ENCODE data around the gene EPHA4.

EPHA4 gene

DNA sequence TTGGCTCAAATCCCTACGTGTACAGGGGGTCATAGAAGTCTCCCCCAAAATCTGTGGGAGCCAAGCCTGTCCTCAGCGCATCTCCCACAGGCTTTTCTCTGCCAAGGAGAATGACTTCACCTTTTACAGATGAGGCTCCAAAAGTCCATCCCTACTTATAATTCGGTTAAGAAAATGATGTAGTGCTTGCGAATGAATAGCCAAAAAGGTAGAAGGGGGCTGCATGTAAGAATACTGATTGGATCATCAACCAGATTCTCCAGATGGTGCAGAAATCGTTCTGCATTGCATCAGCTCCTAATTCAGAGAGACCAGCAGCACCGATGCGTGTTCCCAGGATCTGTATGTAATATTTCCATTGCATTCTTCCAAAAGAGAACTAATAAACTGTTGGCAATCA, 91.9 kb downstream of the EPHA4 start:
- WGBS (ENCODE audit: insufficient coverage, insufficient read length): no CpG with 5 or more reads among the region's 7 CpGs
- no peaks in the 10 kb centered on the region for H3K9me3 ChIP-seq (ENCODE audit: control insufficient read depth, insufficient read depth, low read length)

DNA sequence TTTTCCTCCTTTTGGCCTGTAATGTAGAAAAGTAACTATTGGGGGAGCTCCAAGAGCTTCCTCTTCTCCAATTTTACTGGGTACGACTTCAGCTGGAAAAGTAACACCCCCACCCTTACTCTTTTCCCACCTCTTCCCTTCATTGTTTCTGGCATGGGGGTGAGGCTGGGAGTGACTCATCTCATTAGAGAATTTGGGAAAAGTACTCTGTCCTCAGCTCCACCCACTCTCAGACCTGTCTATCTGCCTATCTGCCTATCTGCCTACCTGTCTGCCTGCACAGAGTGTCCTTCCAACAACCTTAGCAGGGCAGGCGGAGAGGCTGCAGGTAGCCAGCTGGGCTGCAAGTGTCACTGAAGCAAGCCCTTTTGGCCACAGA, 93.6 kb downstream of the EPHA4 start:
- no peak for DNase-seq (ENCODE audit: low read depth, low spot score)
- Histone ChIP-seq H3K27ac (ENCODE audit: low read length) (no peak overlapping the region), H3K36me3 (ENCODE audit: control insufficient read depth, insufficient read depth, low read length) (no peaks in the 10 kb centered on the region), H3K4me1 (ENCODE audit: control insufficient read depth, insufficient read depth, low read length) (no peaks in the 10 kb centered on the region), H3K4me3 (ENCODE audit: low read length) (no peak overlapping the region), H3K27me3 (ENCODE audit: control insufficient read depth, insufficient read depth, low read length) (no peaks in the 10 kb centered on the region), H3K9me3 (ENCODE audit: control insufficient read depth, insufficient read depth, low read length) (no peaks in the 10 kb centered on the region)
- WGBS (ENCODE audit: insufficient coverage, insufficient read length): no CpG with 5 or more reads among the region's 2 CpGs

More for the DNA sequence above, 91.9 kb downstream of the EPHA4 start:
- no peak overlapping the region for H3K27ac ChIP-seq (ENCODE audit: low read length)
- no peak overlapping the region for H3K4me3 ChIP-seq (ENCODE audit: low read length)
- no peaks in the 10 kb centered on the region for H3K27me3 ChIP-seq (ENCODE audit: control insufficient read depth, insufficient read depth, low read length)
- H3K36me3 ChIP-seq (ENCODE audit: control insufficient read depth, insufficient read depth, low read length): no peaks in the 10 kb centered on the region
- DNase-seq (ENCODE audit: low read depth, low spot score): no peak
- no peaks in the 10 kb centered on the region for H3K4me1 ChIP-seq (ENCODE audit: control insufficient read depth, insufficient read depth, low read length)

DNA sequence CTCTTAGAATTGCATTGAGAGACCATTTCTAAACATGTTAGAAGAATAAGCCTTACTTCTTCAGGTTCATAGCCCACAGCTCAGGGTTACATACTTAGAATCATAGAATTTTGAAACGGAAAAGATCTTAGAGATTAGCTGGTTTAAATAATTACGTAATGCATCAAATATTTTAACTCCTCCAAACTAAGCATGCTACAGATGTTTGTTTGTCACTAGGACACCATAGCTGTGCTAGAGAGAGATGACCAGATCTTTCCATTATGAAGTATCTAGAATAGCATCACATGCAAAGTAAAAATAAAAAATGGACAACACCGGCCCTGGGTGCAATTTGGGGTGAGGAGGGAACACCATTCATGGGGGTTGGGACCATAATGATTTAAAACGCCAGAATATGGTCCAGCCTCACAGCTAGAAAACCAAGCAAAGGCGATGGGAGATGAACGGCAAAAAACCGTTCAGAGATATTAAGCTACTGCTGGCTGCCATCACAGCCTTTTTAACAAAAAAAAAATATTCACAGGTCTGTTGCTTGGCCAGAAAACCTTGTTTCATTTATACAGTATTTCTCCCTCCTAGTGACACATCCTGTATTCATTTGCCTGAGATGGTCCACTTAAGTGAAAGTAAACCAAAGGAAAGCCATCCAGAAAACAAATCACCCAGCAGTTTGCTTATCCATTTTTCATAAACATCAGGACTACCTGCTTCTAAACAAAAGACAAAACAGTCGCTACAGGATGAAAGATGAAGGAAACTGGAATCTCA, 94.2 kb downstream of the EPHA4 start:
- H3K27me3 ChIP-seq (ENCODE audit: control insufficient read depth, insufficient read depth, low read length): no peaks in the 10 kb centered on the region
- DNase-seq (ENCODE audit: low read depth, low spot score): no peak
- no peaks in the 10 kb centered on the region for H3K4me1 ChIP-seq (ENCODE audit: control insufficient read depth, insufficient read depth, low read length)
- H3K9me3 ChIP-seq (ENCODE audit: control insufficient read depth, insufficient read depth, low read length): no peaks in the 10 kb centered on the region
- H3K27ac ChIP-seq (ENCODE audit: low read length): no peak overlapping the region
- no CpG with 5 or more reads among the region's 8 CpGs for WGBS (ENCODE audit: insufficient coverage, insufficient read length)
- H3K36me3 ChIP-seq (ENCODE audit: control insufficient read depth, insufficient read depth, low read length): no peaks in the 10 kb centered on the region
- H3K4me3 ChIP-seq (ENCODE audit: low read length): no peak overlapping the region

DNA sequence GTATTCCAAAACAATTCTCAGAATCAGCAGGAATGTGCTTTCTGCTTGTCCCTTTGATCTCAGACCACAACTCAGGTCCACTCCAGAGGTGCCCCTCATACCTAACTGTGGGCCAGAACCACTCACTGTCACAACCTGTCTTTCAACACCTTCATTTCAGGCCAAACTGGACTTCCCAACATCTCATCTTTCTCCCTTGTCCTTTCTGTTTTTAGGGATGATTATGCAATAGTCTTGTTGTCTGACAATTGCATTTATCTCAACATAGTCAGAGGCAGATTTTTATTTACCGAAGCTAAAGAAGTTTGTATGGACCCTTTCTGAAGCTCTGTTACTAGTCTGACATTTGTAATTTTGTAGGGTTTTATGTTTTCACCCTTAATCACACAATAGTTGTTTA, 95.9 kb downstream of the EPHA4 start:
- Histone ChIP-seq H3K27me3 (ENCODE audit: control insufficient read depth, insufficient read depth, low read length) (no peaks in the 10 kb centered on the region), H3K36me3 (ENCODE audit: control insufficient read depth, insufficient read depth, low read length) (no peaks in the 10 kb centered on the region), H3K9me3 (ENCODE audit: control insufficient read depth, insufficient read depth, low read length) (no peaks in the 10 kb centered on the region), H3K4me3 (ENCODE audit: low read length) (no peak overlapping the region), H3K27ac (ENCODE audit: low read length) (no peak overlapping the region), H3K4me1 (ENCODE audit: control insufficient read depth, insufficient read depth, low read length) (no peaks in the 10 kb centered on the region)
- WGBS (ENCODE audit: insufficient coverage, insufficient read length): no CpG with 5 or more reads among the region's 1 CpG
- no peak for DNase-seq (ENCODE audit: low read depth, low spot score)

DNA sequence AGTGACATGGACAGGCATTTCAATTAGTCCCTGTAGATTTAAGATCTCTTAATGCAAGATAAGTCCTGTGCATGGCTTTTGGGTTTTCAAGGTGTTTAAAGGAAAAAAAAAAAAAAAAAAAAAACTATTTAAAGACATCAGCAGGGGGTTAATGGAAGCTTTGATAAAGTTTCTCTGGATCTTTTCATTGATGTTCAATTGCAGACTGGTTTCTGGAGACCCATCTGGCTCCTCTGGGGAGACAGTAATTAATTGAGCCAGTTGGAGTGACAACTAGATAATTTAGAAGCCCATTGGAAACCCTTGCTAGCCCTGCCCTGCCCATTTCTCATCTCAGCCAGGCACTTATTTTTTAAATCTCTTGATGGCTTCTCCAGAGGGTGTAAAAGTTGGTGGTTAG, 98.7 kb downstream of the EPHA4 start:
- Histone ChIP-seq H3K4me1 (ENCODE audit: control insufficient read depth, insufficient read depth, low read length) (no peaks in the 10 kb centered on the region), H3K4me3 (ENCODE audit: low read length) (no peak overlapping the region), H3K36me3 (ENCODE audit: control insufficient read depth, insufficient read depth, low read length) (no peaks in the 10 kb centered on the region), H3K27ac (ENCODE audit: low read length) (no peak overlapping the region), H3K27me3 (ENCODE audit: control insufficient read depth, insufficient read depth, low read length) (no peaks in the 10 kb centered on the region), H3K9me3 (ENCODE audit: control insufficient read depth, insufficient read depth, low read length) (no peaks in the 10 kb centered on the region)
- DNase-seq (ENCODE audit: low read depth, low spot score): no peak

DNA sequence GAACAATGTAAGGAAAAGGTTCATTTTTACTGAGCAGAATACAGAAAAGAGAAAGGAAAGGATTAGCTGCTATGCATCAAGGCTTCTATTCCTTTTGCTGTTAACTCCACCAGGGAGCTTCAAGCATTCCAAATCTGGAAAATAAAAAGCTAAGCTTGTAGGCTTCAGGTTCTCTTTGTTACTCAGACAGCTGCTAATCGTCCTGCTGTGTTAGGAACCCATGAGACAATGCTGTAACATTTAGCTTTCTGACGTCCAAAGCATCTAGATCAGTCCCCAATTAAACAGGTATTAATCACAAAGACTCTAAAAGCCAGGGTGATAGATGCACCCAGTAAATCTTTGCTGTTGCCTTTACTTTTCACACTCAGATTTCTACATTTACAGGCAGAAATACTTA, 103.8 kb downstream of the EPHA4 start:
- H3K4me1 ChIP-seq (ENCODE audit: control insufficient read depth, insufficient read depth, low read length): no peaks in the 10 kb centered on the region
- no peaks in the 10 kb centered on the region for H3K9me3 ChIP-seq (ENCODE audit: control insufficient read depth, insufficient read depth, low read length)
- H3K4me3 ChIP-seq (ENCODE audit: low read length): no peak overlapping the region
- DNase-seq (ENCODE audit: low read depth, low spot score): peak; percentile 33
- no peak overlapping the region for H3K27ac ChIP-seq (ENCODE audit: low read length)
- no peaks in the 10 kb centered on the region; the same call in 1 of the 2 replicates for H3K27me3 ChIP-seq (ENCODE audit: control insufficient read depth, insufficient read depth, low read length)
- H3K36me3 ChIP-seq (ENCODE audit: control insufficient read depth, insufficient read depth, low read length): no peaks in the 10 kb centered on the region
- WGBS (ENCODE audit: insufficient coverage, insufficient read length): no CpG with 5 or more reads among the region's 2 CpGs

DNA sequence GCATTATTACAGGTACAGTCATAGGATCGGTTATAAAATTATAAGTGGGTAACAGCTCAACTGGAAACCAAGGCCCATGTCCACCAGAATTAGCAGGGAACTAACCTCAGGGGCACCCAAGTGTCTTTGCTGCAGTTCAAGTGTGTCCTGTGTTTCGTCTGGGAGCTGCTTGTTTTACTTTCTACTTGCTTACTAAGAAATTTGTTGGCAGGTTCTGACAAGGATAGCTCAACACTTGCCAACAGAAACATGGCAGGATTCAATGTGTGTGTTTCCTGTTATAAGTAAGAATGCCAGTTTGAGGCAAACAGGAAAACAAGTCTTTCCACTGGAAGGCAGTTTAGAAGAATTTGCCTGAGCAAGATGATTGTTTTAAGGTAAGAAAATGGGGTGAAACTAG, 104.5 kb downstream of the EPHA4 start:
- WGBS (ENCODE audit: insufficient coverage, insufficient read length): no CpG with 5 or more reads among the region's 2 CpGs
- Histone ChIP-seq H3K4me1 (ENCODE audit: control insufficient read depth, insufficient read depth, low read length) (no peaks in the 10 kb centered on the region), H3K4me3 (ENCODE audit: low read length) (no peak overlapping the region), H3K27me3 (ENCODE audit: control insufficient read depth, insufficient read depth, low read length) (no peaks in the 10 kb centered on the region; the same call in 1 of the 2 replicates), H3K36me3 (ENCODE audit: control insufficient read depth, insufficient read depth, low read length) (no peaks in the 10 kb centered on the region), H3K9me3 (ENCODE audit: control insufficient read depth, insufficient read depth, low read length) (no peaks in the 10 kb centered on the region), H3K27ac (ENCODE audit: low read length) (no peak overlapping the region)
- DNase-seq (ENCODE audit: low read depth, low spot score): no peak

DNA sequence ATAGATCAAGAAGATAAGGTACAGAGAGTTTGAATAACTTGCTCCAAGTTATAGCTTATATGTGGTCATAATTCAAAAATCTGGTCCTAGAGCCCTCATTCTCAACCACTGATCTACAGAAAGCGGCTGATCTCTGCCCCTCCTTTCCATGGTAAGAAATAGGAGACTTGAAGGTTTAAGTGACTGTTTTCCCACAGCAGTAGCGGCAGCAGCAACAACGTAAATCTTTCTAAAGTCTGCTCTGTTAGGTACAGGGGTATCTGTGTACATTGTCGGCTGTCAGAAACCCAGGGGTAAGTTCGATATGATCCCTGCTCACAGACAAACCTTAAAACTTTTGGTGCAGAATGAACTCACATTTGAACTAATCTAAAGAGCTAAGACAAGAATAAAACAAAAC, 105.4 kb downstream of the EPHA4 start:
- no peaks in the 10 kb centered on the region; the same call in 1 of the 2 replicates for H3K27me3 ChIP-seq (ENCODE audit: control insufficient read depth, insufficient read depth, low read length)
- H3K4me3 ChIP-seq (ENCODE audit: low read length): no peak overlapping the region
- no peak for DNase-seq (ENCODE audit: low read depth, low spot score)
- WGBS (ENCODE audit: insufficient coverage, insufficient read length): no CpG with 5 or more reads among the region's 5 CpGs
- no peaks in the 10 kb centered on the region for H3K4me1 ChIP-seq (ENCODE audit: control insufficient read depth, insufficient read depth, low read length)
- H3K9me3 ChIP-seq (ENCODE audit: control insufficient read depth, insufficient read depth, low read length): no peaks in the 10 kb centered on the region
- no peaks in the 10 kb centered on the region for H3K36me3 ChIP-seq (ENCODE audit: control insufficient read depth, insufficient read depth, low read length)
- H3K27ac ChIP-seq (ENCODE audit: low read length): no peak overlapping the region

DNA sequence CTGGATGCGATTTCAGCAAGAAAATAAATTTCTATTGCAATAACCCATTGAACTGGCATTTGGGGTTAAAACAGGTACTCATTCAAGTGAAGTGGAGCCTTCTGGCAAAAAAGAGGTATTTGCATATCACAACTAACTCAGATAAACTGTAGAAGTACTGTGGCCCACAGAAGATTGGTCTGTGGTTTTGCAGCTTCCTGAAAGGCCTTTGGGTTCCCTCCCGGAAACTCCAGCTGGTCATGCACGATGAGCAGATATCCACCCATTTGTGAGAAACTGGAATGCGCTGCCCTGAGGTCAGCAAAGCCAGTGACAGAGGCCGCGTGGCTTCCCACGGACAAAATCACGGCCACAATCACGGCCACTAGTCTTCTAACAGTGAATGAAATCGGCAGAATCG, 106.3 kb downstream of the EPHA4 start:
- no peaks in the 10 kb centered on the region for H3K36me3 ChIP-seq (ENCODE audit: control insufficient read depth, insufficient read depth, low read length)
- no peak overlapping the region for H3K4me3 ChIP-seq (ENCODE audit: low read length)
- no peak overlapping the region for H3K27ac ChIP-seq (ENCODE audit: low read length)
- WGBS (ENCODE audit: insufficient coverage, insufficient read length): no CpG with 5 or more reads among the region's 11 CpGs
- no peaks in the 10 kb centered on the region; the same call in 1 of the 2 replicates for H3K27me3 ChIP-seq (ENCODE audit: control insufficient read depth, insufficient read depth, low read length)
- no peaks in the 10 kb centered on the region for H3K4me1 ChIP-seq (ENCODE audit: control insufficient read depth, insufficient read depth, low read length)
- H3K9me3 ChIP-seq (ENCODE audit: control insufficient read depth, insufficient read depth, low read length): no peaks in the 10 kb centered on the region
- no peak for DNase-seq (ENCODE audit: low read depth, low spot score)

DNA sequence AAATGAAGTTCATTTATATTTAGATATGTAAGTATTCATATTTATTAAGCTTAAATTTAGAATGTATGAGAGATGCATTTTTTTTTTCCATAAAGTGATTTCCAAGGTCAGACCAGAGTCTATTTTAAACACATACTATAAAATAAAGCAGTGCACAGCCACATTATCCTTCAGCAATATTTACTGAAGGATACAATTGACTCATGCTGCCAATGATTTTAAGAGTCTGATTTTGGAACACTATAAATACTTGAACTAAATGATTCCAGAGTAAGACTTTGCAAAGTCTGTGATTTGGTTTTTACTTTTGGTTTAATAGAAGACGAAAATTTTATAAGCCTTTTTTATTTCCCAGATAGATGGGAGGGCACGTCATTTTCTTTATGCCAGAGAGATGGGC, 107.1 kb downstream of the EPHA4 start:
- no peak overlapping the region for H3K27ac ChIP-seq (ENCODE audit: low read length)
- DNase-seq (ENCODE audit: low read depth, low spot score): no peak
- H3K27me3 ChIP-seq (ENCODE audit: control insufficient read depth, insufficient read depth, low read length): no peaks in the 10 kb centered on the region; the same call in 1 of the 2 replicates
- H3K36me3 ChIP-seq (ENCODE audit: control insufficient read depth, insufficient read depth, low read length): no peaks in the 10 kb centered on the region
- no peaks in the 10 kb centered on the region for H3K9me3 ChIP-seq (ENCODE audit: control insufficient read depth, insufficient read depth, low read length)
- H3K4me3 ChIP-seq (ENCODE audit: low read length): no peak overlapping the region
- no peaks in the 10 kb centered on the region for H3K4me1 ChIP-seq (ENCODE audit: control insufficient read depth, insufficient read depth, low read length)
- no CpG with 5 or more reads among the region's 2 CpGs for WGBS (ENCODE audit: insufficient coverage, insufficient read length)

DNA sequence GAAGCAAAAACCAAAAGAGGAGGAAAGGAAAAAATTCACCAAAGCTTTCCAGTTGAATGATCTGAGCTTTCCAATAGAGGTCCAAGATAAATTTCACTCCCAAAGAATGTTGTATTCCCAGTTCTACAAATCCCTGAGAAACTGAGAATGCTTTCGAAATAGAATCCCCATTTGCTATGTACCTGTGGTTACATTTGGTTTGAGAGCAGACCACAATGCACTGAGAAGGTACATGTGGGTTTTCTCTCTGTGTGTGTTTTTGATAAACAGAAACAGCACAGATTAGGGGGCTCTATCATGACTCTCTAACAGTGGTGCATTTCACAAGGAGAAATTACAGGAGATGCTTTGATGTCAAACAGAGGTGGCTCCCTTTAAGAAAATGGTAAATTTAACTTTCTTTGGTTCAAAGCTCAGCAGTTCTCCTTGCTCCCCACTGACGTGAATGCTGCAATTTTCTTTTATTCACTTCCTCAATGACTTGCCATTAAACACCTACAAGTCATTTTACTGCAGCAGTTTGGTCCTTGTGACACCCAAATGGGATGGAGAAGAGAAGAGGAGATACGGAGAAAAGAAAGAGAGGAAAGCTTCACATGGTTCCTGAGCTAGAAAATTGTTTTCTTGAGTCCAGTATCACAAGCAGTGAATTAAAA, 108.7 kb downstream of the EPHA4 start:
- Histone ChIP-seq H3K4me3 (ENCODE audit: low read length) (no peak overlapping the region), H3K36me3 (ENCODE audit: control insufficient read depth, insufficient read depth, low read length) (no peaks in the 10 kb centered on the region), H3K27me3 (ENCODE audit: control insufficient read depth, insufficient read depth, low read length) (no peaks in the 10 kb centered on the region; the same call in 1 of the 2 replicates), H3K4me1 (ENCODE audit: control insufficient read depth, insufficient read depth, low read length) (no peaks in the 10 kb centered on the region), H3K27ac (ENCODE audit: low read length) (no peak overlapping the region), H3K9me3 (ENCODE audit: control insufficient read depth, insufficient read depth, low read length) (no peaks in the 10 kb centered on the region)
- no CpG with 5 or more reads among the region's 3 CpGs for WGBS (ENCODE audit: insufficient coverage, insufficient read length)
- DNase-seq (ENCODE audit: low read depth, low spot score): no peak
